Activated CD8-positive, alpha-beta T cell treated with anti-CD3 and anti-CD28 coated beads for 36 hours (primary cell): ENCODE measurements around the gene DLG1. TPM values are rescaled to one million over a fixed set of nuclear protein-coding genes. Genes with fewer than 3 reads are reported as not detected.

Source experiments
- ATAC-seq: fragments of 200-7000 bp; cut with Tn5 transposase; one replicate; pipeline ENCODE4 v1.10.0; 2021; ENCODE audit warnings: mild to moderate bottlenecking, moderate library complexity
- CTCF ChIA-PET: fragments of 350-600 bp; sonication (Branson Sonifier 250); formaldehyde crosslinking; loops from one replicate; lab custom pipeline; 2021; ENCODE audit warnings: antibody characterized with exemption; lab: Charles Lee
- POLR2A ChIA-PET: fragments of 350-600 bp; sonication (Branson Sonifier 250); formaldehyde crosslinking; loops from one replicate; lab custom pipeline; 2021; ENCODE audit warnings: antibody characterized with exemption; lab: Charles Lee
- DNase-seq: peaks from one replicate; pipeline ENCODE4 v3.0.0-alpha.2; 2020
- H3K27ac Mint-ChIP-seq: one replicate; pipeline ENCODE4 v1.8.0; 2021; ENCODE audit warnings: mild to moderate bottlenecking, mixed read lengths
- H3K27me3 Mint-ChIP-seq: one replicate; pipeline ENCODE4 v1.8.0; 2021; ENCODE audit warnings: mixed read lengths
- H3K36me3 Mint-ChIP-seq: one replicate; pipeline ENCODE4 v1.8.0; 2021; ENCODE audit warnings: low read depth, mixed read lengths
- H3K4me1 Mint-ChIP-seq: one replicate; pipeline ENCODE4 v1.8.0; 2021; ENCODE audit warnings: low read depth, mixed read lengths
- H3K4me3 Mint-ChIP-seq: one replicate; pipeline ENCODE4 v1.8.0; 2021; ENCODE audit warnings: mild to moderate bottlenecking, moderate library complexity, mixed read lengths
- H3K9me3 Mint-ChIP-seq: one replicate; pipeline ENCODE4 v1.8.0; 2021; ENCODE audit warnings: mixed read lengths
- intact Hi-C: fragments of 100-400 bp; cut with micrococcal nuclease; formaldehyde crosslinking; loops from one replicate; pipeline ENCODE4 v1.10.0; 2022
- total RNA-seq, 2 experiments: library from RNA; stranded (reverse); gene quantifications; one replicate each; pipeline ENCODE4 v1.2.3, GENCODE V29; 2021
- TF ChIP-seq, protein P1 (sequence below): fragments of 200-600 bp; IDR thresholded peaks from one replicate; pipeline ENCODE4 v1.8.0; 2022; ENCODE audit warnings: antibody characterized with exemption, mild to moderate bottlenecking

Gene DLG1
- total RNA-seq, 2 experiments from 2014 or later = 57.6 to 62.2 TPM

DNA sequence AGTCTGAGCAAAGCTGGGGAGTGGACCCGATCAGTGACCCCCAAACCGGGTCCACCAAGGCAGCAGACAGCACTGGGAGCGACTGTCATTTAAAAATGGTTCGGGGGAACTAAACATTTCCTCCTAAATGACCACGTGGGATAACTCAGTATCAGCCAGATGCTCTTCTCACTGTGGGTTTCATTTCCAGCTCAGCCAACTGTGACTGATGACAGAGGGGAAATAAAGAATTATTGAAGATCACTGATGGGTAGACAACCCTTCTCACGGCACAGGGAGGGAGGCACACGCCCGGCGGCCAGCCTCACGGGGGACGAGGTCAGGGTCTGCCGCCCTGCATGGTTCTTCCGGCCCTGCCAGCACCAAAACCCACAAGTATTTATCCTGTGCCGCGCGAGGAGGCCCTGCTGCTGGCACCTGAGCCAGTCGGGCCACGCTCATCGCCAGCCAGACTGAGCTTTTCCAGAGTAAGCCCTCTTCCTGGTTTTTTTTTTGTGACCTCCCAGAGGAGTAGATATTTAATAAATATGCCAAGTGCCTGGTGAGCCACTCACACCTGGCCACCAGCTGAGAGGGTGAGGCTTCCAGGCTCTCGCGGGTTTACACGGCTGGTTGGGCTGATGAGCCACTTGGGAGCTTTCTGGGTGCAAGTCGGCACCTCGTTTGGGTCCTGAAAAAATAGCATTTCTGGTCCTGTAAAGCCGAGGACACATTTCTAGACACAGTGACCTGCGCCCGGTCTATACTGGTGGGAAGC is 275.0 kb downstream of the DLG1 start:
- ATAC-seq (peak; percentile 63), DNase-seq (no peak)
- ChIA-PET CTCF (interaction anchor here (0.9 to 1.7 kb wide), 3 partner anchors 12 to 185 kb away, joined by 3 to 4 read pairs (median 3); no protein-coding TSS in a partner anchor), POLR2A (no interaction called here)
- Mint-ChIP-seq H3K27ac (peak overlapping the region; percentile 57), H3K9me3 (no peaks in the 10 kb centered on the region), H3K4me1 (peaks cover 16% of the 10 kb centered on the region), H3K27me3 (peaks cover 8% of the 10 kb centered on the region), H3K4me3 (peak overlapping the region; percentile 39), H3K36me3 (no peaks in the 10 kb centered on the region)
- intact Hi-C loops = no loop called here
- TF ChIP-seq, protein P1, sequence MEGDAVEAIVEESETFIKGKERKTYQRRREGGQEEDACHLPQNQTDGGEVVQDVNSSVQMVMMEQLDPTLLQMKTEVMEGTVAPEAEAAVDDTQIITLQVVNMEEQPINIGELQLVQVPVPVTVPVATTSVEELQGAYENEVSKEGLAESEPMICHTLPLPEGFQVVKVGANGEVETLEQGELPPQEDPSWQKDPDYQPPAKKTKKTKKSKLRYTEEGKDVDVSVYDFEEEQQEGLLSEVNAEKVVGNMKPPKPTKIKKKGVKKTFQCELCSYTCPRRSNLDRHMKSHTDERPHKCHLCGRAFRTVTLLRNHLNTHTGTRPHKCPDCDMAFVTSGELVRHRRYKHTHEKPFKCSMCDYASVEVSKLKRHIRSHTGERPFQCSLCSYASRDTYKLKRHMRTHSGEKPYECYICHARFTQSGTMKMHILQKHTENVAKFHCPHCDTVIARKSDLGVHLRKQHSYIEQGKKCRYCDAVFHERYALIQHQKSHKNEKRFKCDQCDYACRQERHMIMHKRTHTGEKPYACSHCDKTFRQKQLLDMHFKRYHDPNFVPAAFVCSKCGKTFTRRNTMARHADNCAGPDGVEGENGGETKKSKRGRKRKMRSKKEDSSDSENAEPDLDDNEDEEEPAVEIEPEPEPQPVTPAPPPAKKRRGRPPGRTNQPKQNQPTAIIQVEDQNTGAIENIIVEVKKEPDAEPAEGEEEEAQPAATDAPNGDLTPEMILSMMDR = no peak

DNA sequence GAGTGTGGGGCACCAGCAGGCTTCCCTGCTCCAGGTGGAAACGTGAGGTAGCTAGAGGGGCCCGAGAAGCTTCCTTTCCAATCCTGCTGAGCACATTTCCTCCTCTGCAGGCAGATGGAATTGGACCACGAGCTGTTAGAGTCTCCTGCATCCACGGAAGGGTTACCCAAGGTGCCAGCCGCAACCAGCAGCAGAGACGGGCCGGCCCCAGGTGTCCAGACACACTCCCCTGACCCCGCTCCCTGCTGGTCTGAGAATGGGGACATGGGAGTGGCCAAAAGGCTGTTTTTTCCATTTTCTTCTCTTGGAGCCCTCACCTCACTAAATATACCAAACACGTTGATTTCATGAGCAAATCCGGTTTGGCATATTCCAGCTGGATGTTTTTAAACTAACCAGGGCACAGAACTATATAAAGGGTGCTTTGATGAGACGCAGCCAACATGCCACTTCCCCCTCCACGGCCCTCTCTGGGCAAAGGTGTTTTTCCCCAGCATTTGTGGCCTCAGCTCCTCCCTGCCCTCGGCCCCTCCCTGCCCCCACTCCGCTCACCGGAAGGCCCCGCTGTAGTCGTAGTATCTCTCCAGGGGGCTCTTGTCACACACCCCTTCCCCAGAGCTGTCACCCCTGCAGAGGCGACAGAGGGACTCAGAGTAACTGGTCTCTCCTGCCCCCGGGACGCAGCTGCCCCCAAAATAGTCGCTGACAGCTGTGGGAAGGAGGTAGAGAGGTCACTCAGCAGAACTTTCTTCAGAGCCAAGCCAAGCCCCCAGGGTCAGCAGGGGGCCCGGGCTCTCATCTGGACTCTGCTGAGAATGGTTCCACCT is 275.8 kb downstream of the DLG1 start:
- ATAC-seq (no peak), DNase-seq (no peak)
- TF ChIP-seq, protein P1 = no peak
- H3K9me3 Mint-ChIP-seq = no peaks in the 10 kb centered on the region
- CTCF ChIA-PET = interaction anchor here (0.9 to 1.7 kb wide), 3 partner anchors 13 to 184 kb away, joined by 3 to 4 read pairs (median 3); no protein-coding TSS in a partner anchor
- H3K27ac Mint-ChIP-seq = no peak overlapping the region
- H3K36me3 Mint-ChIP-seq = no peaks in the 10 kb centered on the region
- peaks cover 8% of the 10 kb centered on the region for H3K27me3 Mint-ChIP-seq
- no peak overlapping the region for H3K4me3 Mint-ChIP-seq
- intact Hi-C loops = no loop called here
- peaks cover 16% of the 10 kb centered on the region for H3K4me1 Mint-ChIP-seq
- POLR2A ChIA-PET = interaction anchor here (1.1 kb wide), 1 partner anchor 9 kb away, joined by 3 read pairs; no protein-coding TSS in a partner anchor

DNA sequence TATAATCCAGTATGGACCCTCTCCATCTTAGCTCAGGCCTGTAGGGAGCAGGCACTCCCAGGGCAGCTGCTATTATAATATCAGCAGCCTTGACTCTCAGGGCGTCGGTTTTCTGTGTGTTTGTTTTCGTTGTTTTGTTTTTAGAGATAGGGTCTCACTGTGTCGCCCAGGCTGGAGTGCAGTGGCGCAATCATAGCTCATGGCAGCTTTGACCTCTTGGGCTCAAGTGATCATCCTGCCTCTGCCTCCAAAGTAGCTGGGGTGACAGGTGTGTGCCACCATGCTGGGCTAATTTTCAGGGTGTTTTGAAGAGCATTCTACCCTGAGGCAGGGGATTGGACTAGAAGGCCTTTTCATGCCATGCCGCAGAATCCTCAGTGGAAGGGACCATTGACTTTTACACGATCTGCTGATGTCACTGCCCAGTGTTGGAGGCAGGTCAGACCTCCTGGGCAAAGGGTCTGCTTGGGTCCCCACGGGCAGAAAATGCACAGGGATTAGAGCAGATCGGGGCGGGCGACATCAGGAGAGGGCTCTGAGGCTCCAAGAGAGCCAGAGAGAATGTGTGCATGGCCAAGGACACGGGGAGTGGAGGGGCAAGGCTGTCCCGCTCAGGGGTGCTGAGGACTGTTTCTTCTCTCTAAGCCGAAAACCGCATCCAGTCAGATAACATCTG is 276.5 kb downstream of the DLG1 start:
- Mint-ChIP-seq H3K4me3 (no peak overlapping the region), H3K27ac (no peak overlapping the region), H3K27me3 (peaks cover 8% of the 10 kb centered on the region), H3K36me3 (no peaks in the 10 kb centered on the region), H3K4me1 (peaks cover 16% of the 10 kb centered on the region), H3K9me3 (no peaks in the 10 kb centered on the region)
- intact Hi-C loops = no loop called here
- POLR2A ChIA-PET = interaction anchor here (1.1 to 1.3 kb wide), 2 partner anchors 9 to 23 kb away, joined by 3 read pairs; no protein-coding TSS in a partner anchor
- CTCF ChIA-PET = interaction anchor here (0.6 to 1.7 kb wide), 3 partner anchors 14 to 183 kb away, joined by 3 to 4 read pairs (median 3); no protein-coding TSS in a partner anchor
- TF ChIP-seq, protein P1 = no peak
- no peak for ATAC-seq
- no peak for DNase-seq

DNA sequence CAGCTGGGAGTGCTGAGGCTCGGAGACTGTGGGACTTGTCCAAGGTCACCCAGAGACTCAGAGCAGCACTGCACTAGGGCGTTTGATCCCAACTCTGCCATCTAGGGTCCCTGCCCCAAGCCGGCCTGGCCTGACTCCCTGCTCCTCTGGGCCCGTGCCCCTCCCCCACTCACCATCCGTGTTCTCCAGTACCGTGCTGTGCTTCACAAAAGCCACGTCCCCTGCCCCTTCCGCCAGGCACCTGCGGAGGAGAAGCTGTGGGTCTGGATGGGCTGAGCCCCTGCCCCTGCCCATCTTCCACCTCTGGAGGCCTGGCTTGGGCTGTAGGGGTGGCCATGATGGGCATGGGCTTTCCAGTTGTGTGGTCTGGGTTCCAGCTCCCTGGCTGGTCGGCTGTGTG is 277.2 kb downstream of the DLG1 start:
- intact Hi-C loops = no loop called here
- DNase-seq (no peak), ATAC-seq (no peak)
- Mint-ChIP-seq H3K27ac (no peak overlapping the region), H3K4me3 (no peak overlapping the region), H3K9me3 (no peaks in the 10 kb centered on the region), H3K36me3 (no peaks in the 10 kb centered on the region), H3K4me1 (peaks cover 16% of the 10 kb centered on the region), H3K27me3 (peaks cover 8% of the 10 kb centered on the region)
- ChIA-PET CTCF (interaction anchor here (0.6 kb wide), 1 partner anchor 56 kb away, joined by 3 read pairs; no protein-coding TSS in a partner anchor), POLR2A (interaction anchor here (0.9 to 1.3 kb wide), 2 partner anchors 15 to 23 kb away, joined by 3 to 4 read pairs; no protein-coding TSS in a partner anchor)
- TF ChIP-seq, protein P1 = no peak
